Thyroid gland (tissue), 4 donors: ENCODE data around the gene ADAT3. TPM values are rescaled to one million over a fixed set of nuclear protein-coding genes. Genes with fewer than 3 reads are reported as not detected.
"Not testable (repeated sequence)": the region's sequence is repeated elsewhere in the genome, so short reads cannot be mapped to it uniquely, and the experiment has no call there.

Experiments
- DNase-seq, 2 donors: peaks; one replicate each; pipeline ENCODE4 v3.0.0-alpha.2; 2019
- H3K27ac ChIP-seq, 3 donors: fragments of 200-600 bp; sonication (generic); 1 replicate in 2 of 3; 2 replicates in 1 of 3; pipeline ENCODE4 v1.5.1; 2016 to 2019; ENCODE audit warnings: mild to moderate bottlenecking in 1 of 3, moderate library complexity in 1 of 3
- H3K27me3 ChIP-seq: fragments of 200-600 bp; sonication (generic); one replicate; pipeline ENCODE4 v1.5.1; 2019
- H3K36me3 ChIP-seq, 2 donors: fragments of 200-600 bp; sonication (generic); one replicate each; pipeline ENCODE4 v1.5.1; 2016 to 2019
- H3K4me1 ChIP-seq, 2 donors: fragments of 200-600 bp; sonication (generic); one replicate each; pipeline ENCODE4 v1.5.1; 2017 to 2019
- H3K4me3 ChIP-seq, 3 donors: fragments of 200-600 bp; sonication (generic); replicated peaks in 1 of 3; 1 replicate in 2 of 3; 2 replicates in 1 of 3; pipeline ENCODE4 v1.5.1; 2016; ENCODE audit warnings: mild to moderate bottlenecking in 1 of 3
- H3K9me3 ChIP-seq: fragments of 200-600 bp; sonication (generic); one replicate; pipeline ENCODE4 v1.5.1; 2017
- CTCF ChIP-seq, 6 experiments: fragments of 200-600 bp in 3 of 6; fragments of 450-650 bp in 3 of 6; sonication (generic) in 3 of 6; IDR thresholded peaks; one replicate each; pipeline ENCODE4 v1.5.1; 2016 to 2019; ENCODE audit warnings: antibody characterized with exemption in 6 of 6, mild to moderate bottlenecking in 2 of 6, inconsistent platforms in 1 of 6, moderate library complexity in 1 of 6
- POLR2A ChIP-seq, 2 donors: fragments of 450-650 bp; IDR thresholded peaks; one replicate each; pipeline ENCODE4 v1.6.1; 2017; ENCODE audit warnings: antibody characterized with exemption in 2 of 2, mild to moderate bottlenecking in 2 of 2, moderate library complexity in 1 of 2
- WGBS, 2 donors: methylation state at CpG; one replicate each; pipeline ENCODE4 v1.1.5; 2017; 5-methylcytosine and 5-hydroxymethylcytosine counted together
- intact Hi-C: fragments of 100-400 bp; cut with DNase I; formaldehyde crosslinking; loops from one replicate; pipeline ENCODE4 v1.15.1; 2023
- total RNA-seq, 4 donors: library from RNA; depleted of rRNA; stranded (reverse); fragments of >200 nt; gene quantifications; one replicate each; pipeline ENCODE4 v1.2.3, GENCODE V29; 2016

Gene ADAT3
- total RNA-seq, 4 donors from 2014 or later = 4.0 to 14.6 (median 8.3) TPM

- no peaks in the 10 kb centered on the region for H3K9me3 ChIP-seq
- H3K4me1 ChIP-seq = peaks cover 10 to 20% of the 10 kb centered on the region in 2 donors
- TF ChIP-seq CTCF (IDR thresholded peaks at IDR 0.05) (no peak), POLR2A (IDR thresholded peaks at IDR 0.05) (no peak)
- intact Hi-C loops = no loop called here
- no peaks in the 10 kb centered on the region for H3K27me3 ChIP-seq
- H3K4me3 ChIP-seq = peak overlapping the region; percentile 68 to 81 (median 71)
- WGBS, 2 donors = 0 to 1% methylated on average over 15 to 31 of the region's 56 CpGs
- H3K36me3 ChIP-seq = no peaks in the 10 kb centered on the region
- DNase-seq = no peak
- H3K27ac ChIP-seq = peak overlapping the region; percentile 44 to 82 (median 66)
These were observed 20.4 kb upstream of the ADAT3 start for GRCh38 chr19:1884719-1885334.

- Histone ChIP-seq H3K4me3 (peak within 1 kb of the TSS; percentile 68 to 81 (median 71)), H3K27ac (peak within 1 kb of the TSS; percentile 44 to 82 (median 66)), H3K4me1 (peaks cover 10 to 20% of the 10 kb centered on the region in 2 donors)
- H3K9me3 ChIP-seq, intact Hi-C loops, H3K36me3 ChIP-seq, H3K27me3 ChIP-seq: not testable (repeated sequence)
- 25 to 51% methylated on average over 18 to 36 of the region's 46 CpGs for WGBS, 2 donors
- DNase-seq = peak; percentile 92 to 93
- TF ChIP-seq POLR2A (IDR thresholded peaks at IDR 0.05) = peak in 1 of 2 donors; percentile 82
These were observed 19.6 kb upstream of the ADAT3 start, which contains the start of gene ABHD17A for GRCh38 chr19:1885398-1886119. ABHD17A (minus strand) TSS chr19:1885496; CDS start chr19:1881566, 3,930 bp downstream.

GRCh38 chr19:1886360-1886759 is 18.8 kb upstream of the ADAT3 start:
- 94 to 95% methylated on average over 15 of the region's 15 CpGs for WGBS, 2 donors
- H3K9me3 ChIP-seq, H3K36me3 ChIP-seq, DNase-seq, H3K27me3 ChIP-seq, H3K27ac ChIP-seq, intact Hi-C loops, H3K4me3 ChIP-seq: not testable (repeated sequence)
- peaks cover 10 to 20% of the 10 kb centered on the region in 2 donors for H3K4me1 ChIP-seq

- no peaks in the 10 kb centered on the region for H3K9me3 ChIP-seq
- intact Hi-C loops = no loop called here
- 77 to 94% methylated on average over 2 to 4 of the region's 5 CpGs for WGBS, 2 donors
These were observed 16.8 kb upstream of the ADAT3 start for GRCh38 chr19:1888385-1888784.

GRCh38 chr19:1889907-1890306 is 15.3 kb upstream of the ADAT3 start:
- intact Hi-C loops = no loop called here
- DNase-seq = no peak
- WGBS, 2 donors = 97 to 100% methylated on average over 1 of the region's 1 CpG
- H3K9me3 ChIP-seq = no peaks in the 10 kb centered on the region
- H3K27ac ChIP-seq = no peak overlapping the region
- H3K4me3 ChIP-seq = no peak overlapping the region
- no peaks in the 10 kb centered on the region for H3K4me1 ChIP-seq
- no peaks in the 10 kb centered on the region for H3K27me3 ChIP-seq
- H3K36me3 ChIP-seq = no peaks in the 10 kb centered on the region
- TF ChIP-seq CTCF (IDR thresholded peaks at IDR 0.05) (no peak), POLR2A (IDR thresholded peaks at IDR 0.05) (no peak)

More at GRCh38 chr19:1888385-1888784, 16.8 kb upstream of the ADAT3 start:
- no peak for DNase-seq
- peaks cover 10 to 12% of the 10 kb centered on the region in 2 donors for H3K4me1 ChIP-seq
- no peaks in the 10 kb centered on the region for H3K27me3 ChIP-seq
- TF ChIP-seq CTCF (IDR thresholded peaks at IDR 0.05) (no peak), POLR2A (IDR thresholded peaks at IDR 0.05) (no peak)
- H3K4me3 ChIP-seq = no peak overlapping the region
- no peak overlapping the region for H3K27ac ChIP-seq
- H3K36me3 ChIP-seq = no peaks in the 10 kb centered on the region

- Histone ChIP-seq H3K27ac (no peak overlapping the region), H3K9me3 (no peaks in the 10 kb centered on the region), H3K4me3 (no peak overlapping the region), H3K36me3 (no peaks in the 10 kb centered on the region), H3K27me3 (no peaks in the 10 kb centered on the region), H3K4me1 (peaks cover 3 to 11% of the 10 kb centered on the region in 2 donors)
- WGBS, 2 donors = 77 to 83% methylated on average over 17 of the region's 17 CpGs
- intact Hi-C loops = no loop called here
- TF ChIP-seq CTCF (IDR thresholded peaks at IDR 0.05) (no peak), POLR2A (IDR thresholded peaks at IDR 0.05) (no peak)
- DNase-seq = no peak
These were observed 11.4 kb upstream of the ADAT3 start for GRCh38 chr19:1893791-1894190.
